Transverse colon (tissue), 4 donors: ENCODE results near the gene ZMYM4. TPM values are rescaled to one million over a fixed set of nuclear protein-coding genes. Genes with fewer than 3 reads are reported as not detected.

Experiments
- DNase-seq: peaks from one replicate; pipeline ENCODE4 v3.0.0-alpha.2; 2019
- H3K27ac ChIP-seq, 4 donors: fragments of 200-600 bp; sonication (generic); 2 replicates each; pipeline ENCODE4 v1.5.1; 2016 to 2018; ENCODE audit warnings: inconsistent platforms in 4 of 4
- H3K27me3 ChIP-seq: fragments of 200-600 bp; sonication (generic); 2 replicates; pipeline ENCODE4 v1.5.1; 2017; ENCODE audit warnings: inconsistent platforms
- H3K36me3 ChIP-seq, 4 donors: fragments of 200-600 bp; sonication (generic); 2 replicates each; pipeline ENCODE4 v1.5.1; 2017 to 2019; ENCODE audit warnings: inconsistent platforms in 4 of 4
- H3K4me1 ChIP-seq, 4 donors: fragments of 200-600 bp; sonication (generic); 2 replicates each; pipeline ENCODE4 v1.5.1; 2017 to 2020; ENCODE audit warnings: inconsistent platforms in 4 of 4
- H3K4me3 ChIP-seq, 4 donors: fragments of 200-600 bp; sonication (generic); 1 replicate in 1 of 4; 2 replicates in 3 of 4; pipeline versions ENCODE4 v1.5.1 to v1.6.1; 2017 to 2019; ENCODE audit warnings: inconsistent platforms in 4 of 4
- H3K9me3 ChIP-seq, 2 donors: fragments of 200-600 bp; sonication (generic); 2 replicates each; pipeline ENCODE4 v1.5.1; 2017 to 2019; ENCODE audit warnings: inconsistent platforms in 2 of 2
- CTCF ChIP-seq, 5 experiments: fragments of 200-600 bp in 3 of 5; fragments of 450-650 bp in 2 of 5; sonication (generic) in 3 of 5; IDR thresholded peaks; 1 replicate in 2 of 5; 2 replicates in 3 of 5; pipeline ENCODE4 v1.5.1; 2016 to 2017; ENCODE audit warnings: antibody characterized with exemption in 5 of 5, inconsistent platforms in 3 of 5, mild to moderate bottlenecking in 2 of 5, moderate library complexity in 1 of 5
- EP300 ChIP-seq: sonication (generic); formaldehyde crosslinking; IDR thresholded peaks from one replicate; pipeline ENCODE4 v1.6.1; 2017; ENCODE audit warnings: antibody characterized with exemption, low read depth
- POLR2A ChIP-seq: fragments of 450-650 bp; IDR thresholded peaks from one replicate; pipeline ENCODE4 v1.6.1; 2016; ENCODE audit warnings: antibody characterized with exemption, mild to moderate bottlenecking, moderate library complexity
- POLR2AphosphoS5 ChIP-seq, 3 donors: sonication (generic); formaldehyde crosslinking; IDR thresholded peaks; one replicate each; pipeline ENCODE4 v1.6.1; 2016; ENCODE audit warnings: antibody characterized with exemption in 3 of 3
- WGBS, 2 donors: methylation state at CpG; one replicate each; pipeline ENCODE4 v1.1.5; 2018; ENCODE audit warnings: low coverage in 1 of 2; 5-methylcytosine and 5-hydroxymethylcytosine counted together
- in situ Hi-C, 4 donors: fragments of 200-750 bp; cut with MboI; loops; one replicate each; pipeline versions ENCODE4 v1.15.0 to v1.15.1; 2017; ENCODE audit warnings: low sequenced_read_pairs in 3 of 4, low pct_ligation_motif_present in 1 of 4, low pct_unique_long_range_greater_than_20kb in 1 of 4
- intact Hi-C: fragments of 100-400 bp; cut with DNase I; formaldehyde crosslinking; loops from one replicate; pipeline ENCODE4 v1.15.1; 2023; ENCODE audit warnings: low total_unique reads
- total RNA-seq, 4 donors: library from RNA; depleted of rRNA; stranded (reverse); fragments of >200 nt; gene quantifications; one replicate each; pipeline ENCODE4 v1.1.0, GENCODE V29; 2016

The ZMYM4 gene
- total RNA-seq, 4 donors from 2014 or later, result 7.9 to 27.9 (median 25.5) TPM

GRCh38 chr1:35315649-35316048, 47.1 kb downstream of the ZMYM4 start:
- Histone ChIP-seq H3K27ac (no peak overlapping the region), H3K27me3 (no peaks in the 10 kb centered on the region), H3K4me3 (no peak overlapping the region), H3K9me3 (no peaks in the 10 kb centered on the region), H3K36me3 (peaks cover 0 to 3% (median 1%) of the 10 kb centered on the region in 4 donors), H3K4me1 (peaks cover 0 to 6% (median 0%) of the 10 kb centered on the region in 4 donors)
- in situ Hi-C loops (no loop called here), intact Hi-C loops (no loop called here)
- WGBS, 2 donors, result 95 to 100% methylated on average over 3 of the region's 3 CpGs
- TF ChIP-seq POLR2A (no peak), CTCF (IDR thresholded peaks at IDR 0.05) (no peak), POLR2AphosphoS5 (IDR thresholded peaks at IDR 0.05) (no peak), EP300 (no peak)
- DNase-seq, result no peak

- H3K4me1 ChIP-seq, result peaks cover 0 to 6% (median 0%) of the 10 kb centered on the region in 4 donors
- H3K27ac ChIP-seq, result no peak overlapping the region
- no peak overlapping the region for H3K4me3 ChIP-seq
- H3K36me3 ChIP-seq, result no peaks in the 10 kb centered on the region
- 68 to 100% methylated on average over 1 of the region's 1 CpG for WGBS, 2 donors
- no peaks in the 10 kb centered on the region for H3K27me3 ChIP-seq
- in situ Hi-C loops (no loop called here), intact Hi-C loops (no loop called here)
- TF ChIP-seq POLR2A, result no peak
- no peak for TF ChIP-seq POLR2AphosphoS5 (IDR thresholded peaks at IDR 0.05)
- no peak for TF ChIP-seq CTCF (IDR thresholded peaks at IDR 0.05)
- no peak for TF ChIP-seq EP300
- H3K9me3 ChIP-seq, result no peaks in the 10 kb centered on the region
- no peak for DNase-seq
Measured at GRCh38 chr1:35316264-35316663, 47.8 kb downstream of the ZMYM4 start.

- in situ Hi-C loops (no loop called here), intact Hi-C loops (no loop called here)
- H3K27me3 ChIP-seq, result no peaks in the 10 kb centered on the region
- H3K27ac ChIP-seq, result no peak overlapping the region
- peaks cover 0 to 8% (median 3%) of the 10 kb centered on the region in 4 donors for H3K4me1 ChIP-seq
- no peaks in the 10 kb centered on the region for H3K9me3 ChIP-seq
- no peak for DNase-seq
- no peaks in the 10 kb centered on the region for H3K36me3 ChIP-seq
- no peak overlapping the region for H3K4me3 ChIP-seq
- TF ChIP-seq EP300 (no peak), CTCF (IDR thresholded peaks at IDR 0.05) (no peak), POLR2A (no peak), POLR2AphosphoS5 (IDR thresholded peaks at IDR 0.05) (no peak)
- WGBS, 2 donors, result 79 to 100% methylated on average over 1 to 4 of the region's 4 CpGs
Measured at GRCh38 chr1:35319988-35320713, 51.6 kb downstream of the ZMYM4 start.

GRCh38 chr1:35320937-35321336, 52.4 kb downstream of the ZMYM4 start:
- Histone ChIP-seq H3K4me3 (no peak overlapping the region), H3K27ac (no peak overlapping the region), H3K36me3 (no peaks in the 10 kb centered on the region), H3K4me1 (peaks cover 0 to 12% (median 3%) of the 10 kb centered on the region in 4 donors), H3K27me3 (no peaks in the 10 kb centered on the region), H3K9me3 (no peaks in the 10 kb centered on the region)
- WGBS, 2 donors, result 51 to 86% methylated on average over 3 of the region's 3 CpGs
- TF ChIP-seq CTCF (IDR thresholded peaks at IDR 0.05) (no peak), EP300 (no peak), POLR2AphosphoS5 (IDR thresholded peaks at IDR 0.05) (no peak), POLR2A (no peak)
- DNase-seq, result no peak
- in situ Hi-C loops, result no loop called here
- intact Hi-C loops, result no loop called here
